SK-N-DZ (cell line): ENCODE measurements around the gene RAPGEF4.
A peak's percentile ranks its signal among the peaks of the same experiment; 100 is the strongest.

ENCODE experiments used
- DNase-seq: peaks from one replicate; pipeline ENCODE4 v3.0.0-alpha.2; 2015; ENCODE audit warnings: low spot score

The RAPGEF4 gene

DNA sequence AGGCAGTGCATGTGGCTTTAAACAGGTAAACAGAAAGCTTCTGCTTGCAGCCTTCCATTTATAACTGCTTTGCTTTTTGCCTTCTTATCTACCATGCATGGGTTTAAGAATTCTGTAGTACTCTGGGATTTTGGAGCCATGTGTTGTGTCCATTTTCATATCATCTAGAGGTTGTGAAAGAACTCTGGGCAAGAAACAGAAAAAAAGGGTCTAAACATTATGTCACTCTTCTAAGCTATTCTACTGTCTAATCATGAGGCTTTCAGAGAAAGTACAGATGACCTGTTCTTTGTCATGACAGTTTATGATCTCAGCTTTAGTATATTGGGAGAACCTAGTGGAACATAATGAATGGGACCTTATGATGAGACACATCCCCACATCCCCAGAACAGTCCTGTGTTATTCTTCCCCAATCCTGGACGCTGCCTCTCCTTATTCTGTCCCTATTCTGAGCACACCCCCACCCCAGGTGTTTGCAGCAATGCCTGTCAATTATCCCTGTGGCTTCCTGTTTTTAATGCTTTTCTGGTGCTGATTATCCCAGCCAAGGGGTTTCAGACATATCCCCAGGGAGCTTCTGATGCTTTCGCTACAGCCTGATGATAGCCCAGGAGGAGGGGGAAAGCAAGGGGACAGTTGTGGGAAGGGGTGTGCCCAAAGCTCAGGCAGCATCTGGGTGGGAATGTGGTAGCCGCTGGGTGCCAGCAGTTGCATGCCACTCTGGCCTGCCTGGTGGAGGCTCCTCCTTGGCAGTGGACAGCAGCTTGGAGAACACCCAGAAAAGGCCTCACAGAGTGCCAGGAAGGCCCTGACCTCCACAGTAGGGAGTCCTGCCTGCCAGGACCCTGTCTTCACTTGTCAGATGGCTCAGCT, 170.5 kb downstream of the RAPGEF4 start:
- DNase-seq: peak; percentile 80

DNA sequence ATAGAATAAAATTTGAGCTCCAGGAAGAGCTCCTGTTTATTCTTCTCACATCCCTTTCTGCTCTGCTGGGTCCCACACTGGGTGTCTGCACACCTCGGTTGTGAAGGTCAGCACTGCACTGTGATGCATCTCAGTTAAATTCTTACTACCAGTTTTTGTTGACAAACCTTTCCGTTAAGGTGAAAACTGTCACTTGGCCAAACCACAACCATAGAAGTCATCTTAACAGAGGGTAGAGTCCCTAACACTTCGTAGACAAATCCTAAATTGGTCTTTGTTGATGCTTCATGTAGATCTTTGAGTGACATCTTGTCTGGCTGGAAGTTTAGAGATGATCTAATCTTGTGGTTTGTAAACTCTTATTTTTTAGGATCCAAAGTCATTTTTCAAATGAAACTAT, 172.6 kb downstream of the RAPGEF4 start:
- DNase-seq: no peak

DNA sequence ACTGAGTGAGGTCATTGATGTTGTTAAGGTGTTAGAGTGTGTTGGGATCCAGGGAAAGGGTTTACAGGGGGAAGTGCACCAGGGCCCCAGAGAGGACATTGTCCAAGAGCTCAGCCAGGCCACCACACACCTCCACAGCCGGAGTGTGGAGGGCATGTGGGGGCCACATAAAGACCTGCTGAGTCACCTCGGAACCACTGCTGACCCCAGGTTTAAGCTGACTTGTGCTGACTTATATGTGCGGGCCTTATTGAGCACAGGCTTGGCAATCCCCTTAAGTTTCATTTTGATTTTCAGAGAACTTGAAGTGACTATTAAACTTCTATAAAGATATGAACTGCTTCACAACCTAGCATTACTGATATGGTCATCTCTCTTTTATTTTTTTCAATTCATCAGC, 173.8 kb downstream of the RAPGEF4 start:
- DNase-seq: no peak

DNA sequence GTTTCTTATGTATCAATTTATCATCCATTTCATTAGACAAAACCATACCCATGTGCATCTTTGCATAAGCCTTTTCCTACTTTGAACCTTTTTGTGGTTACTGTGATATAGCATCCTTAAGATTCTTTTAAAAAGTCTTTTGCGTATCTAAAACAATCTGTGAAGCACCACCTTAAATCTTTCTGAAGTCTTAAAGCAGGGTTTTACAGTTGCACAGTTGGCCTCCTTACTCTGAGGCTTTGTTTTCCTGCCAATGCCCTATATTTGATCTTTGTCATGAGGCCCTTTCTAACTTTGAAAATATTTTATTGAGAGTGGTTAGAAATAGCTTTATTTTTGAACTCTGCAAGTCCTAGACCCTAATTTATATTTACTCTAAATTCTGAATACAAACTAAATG, 176.6 kb downstream of the RAPGEF4 start:
- DNase-seq: no peak

DNA sequence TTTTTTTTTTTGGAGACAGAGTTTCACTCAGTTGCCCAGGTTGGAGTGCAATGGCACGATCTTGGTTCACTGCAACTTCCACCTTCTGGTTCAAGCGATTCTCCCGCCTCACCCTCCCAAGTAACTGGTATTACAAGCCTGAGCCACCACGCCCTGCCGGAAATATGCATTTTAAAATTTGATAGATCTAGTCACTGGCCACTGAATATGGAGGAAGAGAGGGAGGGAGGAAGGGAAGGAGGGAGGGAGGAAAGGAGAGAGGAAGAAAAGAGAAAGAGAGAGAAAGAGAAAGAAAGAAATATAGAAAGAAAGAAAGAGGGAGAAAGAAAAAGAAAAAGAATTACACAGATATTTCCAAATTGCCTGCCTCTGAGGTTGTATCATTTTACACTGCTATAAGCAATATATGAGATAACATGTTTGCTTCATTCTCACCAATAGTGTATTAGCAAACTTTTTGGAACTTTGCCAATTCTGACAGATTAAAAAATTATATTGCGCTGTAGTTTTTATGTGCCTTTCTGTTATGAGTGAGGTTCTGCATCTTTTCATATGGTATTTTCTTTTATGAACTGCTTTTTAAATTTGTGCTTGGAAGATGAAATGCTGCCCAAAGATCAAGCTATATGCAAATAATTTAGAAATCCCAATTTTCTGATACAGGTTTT, 178.8 kb downstream of the RAPGEF4 start:
- no peak for DNase-seq

DNA sequence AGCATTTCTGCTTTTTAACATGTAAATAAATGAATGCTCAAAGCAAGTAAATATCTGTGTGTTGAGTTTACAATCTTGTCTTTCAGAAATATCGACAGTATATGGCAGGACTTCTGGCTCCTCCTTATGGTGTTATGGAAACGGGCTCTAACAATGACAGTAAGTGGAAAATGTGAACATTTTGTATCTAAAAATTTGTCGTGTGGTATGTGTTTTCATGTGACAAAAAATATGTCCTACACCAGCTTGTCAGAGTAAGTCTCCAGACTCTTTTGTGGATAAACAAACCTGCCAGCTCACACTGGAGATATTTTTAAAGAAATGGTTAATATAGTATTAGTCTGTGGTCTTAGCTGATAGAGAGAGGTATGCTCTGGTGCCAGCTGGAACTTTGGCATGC, 182.1 kb downstream of the RAPGEF4 start:
- DNase-seq: no peak

DNA sequence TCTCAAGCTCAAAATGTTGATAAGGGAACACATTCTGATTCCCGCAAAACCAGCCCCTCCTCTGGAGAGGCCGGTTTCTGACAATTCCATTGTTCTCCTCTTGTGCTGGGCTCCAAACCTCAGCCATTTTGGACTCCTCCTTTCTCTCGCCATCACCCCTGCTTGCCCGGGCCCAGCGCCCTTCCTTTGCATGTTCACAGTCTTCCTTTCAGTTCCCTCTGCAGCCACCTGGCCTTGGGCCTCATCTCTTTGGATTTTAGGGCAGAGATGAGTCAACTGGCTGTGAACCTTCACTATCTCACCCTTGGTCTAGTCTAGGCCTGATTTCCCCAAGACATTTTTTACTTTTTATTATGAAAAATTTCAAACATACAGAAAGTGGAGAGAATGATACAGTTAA, 184.1 kb downstream of the RAPGEF4 start:
- DNase-seq: no peak

DNA sequence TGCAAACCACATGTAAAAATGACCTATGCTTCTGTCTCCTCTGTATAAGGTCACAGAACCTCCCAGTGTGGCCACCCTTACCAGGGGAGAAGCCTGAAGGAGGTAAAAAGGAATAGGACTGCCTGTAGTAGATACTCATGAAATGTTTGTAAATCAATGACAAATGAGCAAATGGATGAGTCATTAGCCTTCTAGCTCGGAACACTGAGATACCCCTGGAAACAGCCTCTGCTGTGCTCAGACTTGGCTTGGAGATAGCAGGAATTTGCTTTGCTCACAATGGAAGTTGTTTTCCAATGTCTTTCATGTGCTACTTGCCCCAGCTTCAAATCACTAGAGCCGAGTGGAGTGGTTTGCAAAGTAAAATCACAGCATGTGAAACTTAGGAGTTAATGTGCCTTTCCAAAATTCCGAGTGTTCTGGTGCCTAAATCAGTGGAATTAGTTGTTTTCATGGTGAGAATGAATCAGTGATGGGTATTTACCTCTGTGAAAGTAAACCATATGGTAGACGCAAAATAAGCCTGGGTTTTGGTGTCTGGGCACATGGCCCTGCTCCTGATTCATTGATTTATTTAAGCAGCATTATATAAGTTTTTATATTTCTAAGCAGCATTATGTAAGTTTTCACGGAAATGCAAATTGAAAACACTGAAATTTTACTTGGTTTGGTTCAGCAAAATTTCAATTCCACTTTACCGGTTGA, 186.0 kb downstream of the RAPGEF4 start:
- no peak for DNase-seq

DNA sequence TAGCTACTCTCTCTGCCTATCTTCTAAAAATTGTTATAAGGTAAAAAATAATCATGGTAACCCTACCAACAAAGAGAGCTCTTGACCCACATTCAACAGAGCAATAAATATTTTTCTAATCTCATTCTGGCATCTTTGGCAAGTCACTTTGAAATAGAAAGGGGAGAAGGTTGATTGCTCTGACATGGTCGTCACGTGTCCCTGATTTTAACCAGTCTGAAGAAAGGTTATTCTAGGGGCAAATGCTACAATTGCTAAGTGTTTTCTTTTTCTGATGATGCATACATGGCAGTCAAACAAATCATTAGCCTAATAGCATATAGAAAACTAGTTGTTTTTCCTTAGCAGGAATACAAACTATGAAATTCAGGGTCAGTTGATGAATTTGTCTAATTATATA, 186.7 kb downstream of the RAPGEF4 start:
- DNase-seq: no peak

DNA sequence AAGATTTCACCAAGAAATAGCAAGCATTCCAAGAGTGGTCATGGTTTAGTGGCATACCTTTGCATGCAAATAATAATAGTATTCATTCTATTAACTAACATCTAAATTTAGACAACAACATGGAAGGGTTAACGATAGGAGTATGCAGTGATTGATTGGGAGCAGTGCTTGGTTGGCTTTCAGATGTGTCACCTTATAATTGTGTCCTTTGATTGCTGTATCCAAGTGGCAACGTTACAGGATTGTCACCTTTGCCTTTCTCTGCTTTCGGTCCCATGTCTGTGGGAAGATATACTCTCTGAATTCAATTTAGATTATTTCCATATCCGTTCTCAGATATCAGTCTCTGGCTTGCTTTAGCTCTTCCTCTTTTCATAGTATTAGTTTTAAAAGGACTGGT, 187.2 kb downstream of the RAPGEF4 start:
- no peak for DNase-seq

DNA sequence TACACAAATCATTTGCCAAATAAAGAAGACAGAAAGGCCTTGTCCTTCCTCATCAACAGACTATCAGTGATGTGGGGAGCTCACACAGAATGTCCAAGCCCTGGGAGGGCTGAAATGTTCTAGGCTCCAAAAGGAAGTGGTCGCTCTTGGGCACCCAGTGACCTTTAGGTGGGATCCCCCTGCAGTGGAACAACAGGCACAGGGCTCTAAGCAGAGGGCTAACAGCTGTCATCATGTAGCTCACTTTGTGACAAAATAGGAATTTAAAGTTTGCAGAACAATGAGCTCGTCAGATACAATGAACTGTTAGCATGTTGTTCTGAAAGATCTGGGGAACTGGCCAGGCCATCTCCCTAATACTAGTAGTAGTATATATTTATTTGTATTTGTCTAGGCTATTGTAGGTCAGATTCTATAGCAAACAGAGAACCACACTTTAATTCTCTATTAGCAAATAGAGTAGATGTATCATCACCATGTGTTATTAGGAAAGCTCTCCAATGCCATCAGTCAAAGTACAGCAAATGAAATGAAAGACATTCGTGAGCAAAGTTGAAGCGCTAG, 188.5 kb downstream of the RAPGEF4 start:
- no peak for DNase-seq

DNA sequence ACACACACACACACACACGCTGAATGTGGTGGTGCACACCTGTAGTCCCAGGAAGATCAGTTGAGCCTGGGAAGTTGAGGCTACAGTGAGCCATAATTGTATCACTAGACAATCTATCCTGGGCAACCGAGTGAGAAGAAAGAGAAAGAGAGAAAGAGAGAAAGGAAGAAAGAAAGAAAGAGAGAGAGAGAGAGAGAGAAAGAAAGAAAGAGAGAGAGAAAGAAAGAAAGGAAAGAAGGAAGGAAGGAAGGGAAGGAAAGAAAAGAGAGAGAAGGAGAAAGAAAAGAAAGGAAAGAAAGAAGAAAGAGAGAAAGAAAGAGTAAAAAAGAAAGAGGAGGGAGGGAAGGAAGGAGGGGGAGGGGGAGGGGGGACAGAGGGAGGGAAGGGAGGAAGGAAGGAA, 190.0 kb downstream of the RAPGEF4 start:
- no peak for DNase-seq

DNA sequence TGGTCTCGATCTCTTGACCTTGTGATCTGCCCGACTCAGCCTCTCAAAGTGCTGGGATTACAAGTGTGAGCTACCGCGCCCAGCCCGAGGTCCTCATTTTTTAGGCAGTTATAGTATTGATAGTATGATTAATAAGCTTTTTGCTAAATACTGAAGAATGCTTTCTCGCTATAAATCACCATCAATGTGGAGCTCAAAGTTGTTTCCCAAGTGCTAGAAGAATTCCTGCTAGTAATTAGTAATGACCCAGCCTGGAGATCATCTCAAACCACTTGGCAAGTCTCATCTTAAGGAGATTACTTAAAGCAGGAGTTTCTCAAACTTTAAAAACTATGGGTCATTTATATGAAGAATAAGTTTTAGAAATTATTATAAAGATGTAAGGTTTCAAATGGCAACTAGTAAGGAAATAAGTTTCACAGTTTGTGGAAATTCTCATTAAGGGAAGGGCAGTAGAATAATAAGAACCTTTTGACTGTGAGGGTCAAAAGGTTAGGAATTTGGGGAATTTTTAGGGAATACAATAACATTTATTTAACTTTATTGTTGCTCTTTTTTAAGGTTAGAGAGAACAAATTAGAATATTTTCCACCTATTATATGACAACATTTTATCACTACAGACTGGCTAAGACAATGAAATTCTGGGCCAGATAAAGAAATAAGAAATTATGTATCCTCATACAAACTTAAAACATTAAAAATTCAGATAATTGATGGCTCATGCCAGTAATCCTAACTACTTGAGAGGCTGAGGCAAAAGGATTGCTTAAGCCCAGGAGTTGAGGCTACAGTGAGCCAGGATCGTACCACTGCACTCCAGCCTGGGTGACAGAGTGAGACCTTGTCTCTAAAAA, 191.4 kb downstream of the RAPGEF4 start:
- no peak for DNase-seq

DNA sequence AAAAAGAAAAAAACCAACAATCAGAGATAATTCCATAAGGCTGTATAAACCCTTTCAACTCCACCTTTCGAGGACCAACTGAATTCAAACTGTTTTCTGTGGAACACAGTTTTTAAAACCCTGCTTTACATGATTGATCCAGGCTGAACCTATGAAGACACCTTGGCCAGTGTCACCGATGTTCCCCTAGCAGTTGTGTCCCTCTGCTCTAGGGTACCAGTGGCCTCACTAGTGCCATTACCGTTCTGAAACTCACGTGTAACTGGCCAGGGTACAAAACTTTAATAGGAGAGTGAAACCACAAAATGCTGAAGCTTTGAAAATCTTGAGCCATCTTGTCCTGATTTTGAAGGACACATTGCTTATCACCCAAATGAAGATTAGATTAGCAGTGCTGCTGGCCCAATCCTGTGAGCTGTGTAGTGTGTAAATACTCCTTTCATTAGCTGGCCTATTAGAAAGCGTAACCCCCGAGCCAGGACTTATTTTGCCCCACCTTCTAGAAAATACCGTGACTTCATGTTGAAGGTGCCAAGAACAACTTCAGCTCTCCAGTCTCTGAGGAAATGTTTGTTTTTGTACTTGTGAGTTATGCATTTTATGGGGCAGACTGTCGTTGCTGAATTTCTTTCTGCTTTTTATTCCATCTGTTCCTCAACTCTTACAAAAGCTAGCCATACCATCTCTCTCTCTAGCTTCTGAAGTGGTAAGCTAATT, 192.2 kb downstream of the RAPGEF4 start:
- no peak for DNase-seq

DNA sequence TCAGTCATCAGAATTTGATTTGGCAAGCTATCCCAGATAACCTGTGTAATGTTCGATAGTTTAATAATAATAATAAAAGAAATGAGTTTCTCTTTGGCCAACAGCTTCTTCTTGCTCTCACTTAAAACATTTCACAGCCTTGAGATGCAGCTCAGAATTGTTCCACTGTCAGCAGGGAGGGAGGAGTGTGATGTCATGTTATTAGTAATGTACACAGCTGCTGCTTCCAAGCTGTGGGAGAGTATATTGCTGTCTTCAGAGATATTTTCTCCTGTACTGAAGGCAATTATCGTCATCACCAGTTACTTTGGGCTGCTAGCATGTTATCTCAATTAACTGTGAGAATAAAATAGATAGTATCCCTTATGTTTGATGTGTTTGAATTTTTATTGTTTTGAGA, 193.1 kb downstream of the RAPGEF4 start:
- DNase-seq: no peak

DNA sequence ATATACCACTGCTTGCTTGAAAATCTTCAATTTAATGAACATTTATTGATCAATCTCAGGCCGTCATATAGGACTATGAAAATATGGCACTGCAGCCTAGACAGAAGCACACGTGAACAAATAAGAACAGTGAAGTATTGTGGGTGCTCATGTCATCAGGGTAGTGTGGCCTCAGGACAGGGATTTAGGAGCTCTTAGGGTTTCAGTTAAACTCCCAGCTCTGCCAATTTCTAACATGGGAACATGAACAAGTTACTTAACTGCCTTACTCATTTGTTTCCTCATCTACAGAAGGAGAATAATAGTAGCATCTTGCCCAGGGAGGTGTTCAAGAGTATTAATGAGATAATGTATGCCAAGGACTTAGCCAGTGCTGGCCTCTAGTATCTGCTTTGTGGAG, 194.0 kb downstream of the RAPGEF4 start:
- DNase-seq: no peak

DNA sequence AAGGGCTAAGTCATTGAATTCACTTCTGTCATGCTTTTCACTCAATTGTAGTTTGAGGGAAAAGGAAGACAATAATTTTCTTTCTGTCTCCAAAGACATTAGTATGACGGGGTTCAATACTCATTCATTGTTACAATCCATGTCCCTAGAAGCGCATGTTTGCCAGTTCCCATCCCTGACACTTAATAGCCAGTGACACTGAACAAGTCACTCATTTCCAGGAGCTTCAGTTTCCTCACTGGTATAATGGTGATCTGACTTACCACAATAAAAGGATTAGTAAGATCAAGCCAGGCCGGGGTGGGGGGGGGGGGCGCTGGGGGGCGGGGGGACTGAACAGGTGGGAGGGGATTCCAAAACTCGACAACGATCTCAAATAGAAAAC, 195.2 kb downstream of the RAPGEF4 start:
- DNase-seq: peak; percentile 21

DNA sequence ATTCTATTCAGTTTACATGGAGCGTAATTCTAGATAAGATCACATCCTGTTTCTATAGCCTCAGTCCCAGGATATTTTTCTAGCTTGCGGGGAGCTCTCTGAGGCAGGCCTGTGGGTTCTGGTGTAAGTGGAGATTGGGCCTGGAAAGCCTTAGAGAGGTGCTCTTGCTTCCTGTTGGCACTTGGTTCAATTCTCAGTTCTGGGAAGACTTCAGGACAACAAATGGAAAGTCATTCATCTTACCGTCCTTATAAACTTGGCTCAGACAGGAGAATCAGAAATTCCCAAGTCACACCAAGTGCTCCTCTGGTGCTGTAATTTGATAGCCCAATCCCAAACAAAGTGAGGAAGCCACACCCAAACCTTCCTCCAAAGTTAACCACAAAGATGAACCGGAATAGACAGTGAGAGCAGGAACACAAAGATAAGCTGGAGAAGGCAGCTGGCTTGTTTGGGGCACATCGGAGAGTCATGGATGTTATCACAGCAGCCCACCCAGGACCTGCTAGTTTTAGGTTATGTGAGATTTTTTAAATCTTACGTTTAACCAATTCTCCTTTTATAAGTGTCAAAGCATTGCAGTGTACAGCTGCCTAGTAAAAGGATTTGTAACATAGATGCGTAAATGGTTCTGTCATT, 195.7 kb downstream of the RAPGEF4 start:
- peak; percentile 39 for DNase-seq

DNA sequence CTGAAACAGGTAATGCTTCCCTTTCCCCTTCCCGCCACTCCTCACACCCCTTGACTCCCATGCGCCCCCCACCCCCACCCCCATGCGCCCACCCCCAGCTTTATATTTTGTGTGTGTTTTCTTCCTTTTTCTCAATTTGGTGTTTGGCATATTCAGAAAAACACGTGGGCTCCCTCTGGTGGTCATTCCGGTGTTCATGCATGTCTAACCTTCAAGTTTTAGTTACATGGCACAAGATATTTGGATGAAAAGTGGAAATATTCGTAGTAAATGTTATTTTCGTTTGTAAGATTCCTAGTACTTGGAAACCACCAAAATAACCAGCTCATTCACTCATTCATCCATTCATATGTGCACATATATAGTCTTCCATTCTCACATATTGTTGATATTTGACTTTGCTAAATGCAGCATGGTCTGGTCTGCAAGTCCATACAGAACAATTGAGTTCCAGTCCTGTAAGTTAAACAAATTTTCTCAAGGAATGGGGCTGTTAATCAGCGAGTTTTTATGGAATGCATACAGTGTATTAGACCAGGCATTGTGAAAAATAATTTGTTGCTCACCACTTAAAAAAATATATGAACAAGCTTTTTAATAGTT, 196.4 kb downstream of the RAPGEF4 start:
- DNase-seq: peak; percentile 73
